Esophagus (tissue), 2 donors: Measurements from ENCODE around the gene FLYWCH2. TPM values are rescaled to one million over a fixed set of nuclear protein-coding genes. Genes with fewer than 3 reads are reported as not detected.

Source experiments
- H3K27ac ChIP-seq, 2 donors: one replicate each; pipeline ENCODE4 v1.5.1; 2013; ENCODE audit warnings: low read depth in 2 of 2, mild to moderate bottlenecking in 2 of 2, inconsistent platforms in 1 of 2, low read length in 1 of 2, moderate library complexity in 1 of 2
- H3K27me3 ChIP-seq, 2 donors: one replicate each; pipeline ENCODE4 v1.6.1; 2013; ENCODE audit warnings: low read length in 2 of 2, control low read depth in 1 of 2, mild to moderate bottlenecking in 1 of 2; ENCODE audit not compliant: insufficient read depth in 2 of 2, control insufficient read depth in 1 of 2
- H3K36me3 ChIP-seq, 2 donors: one replicate each; pipeline ENCODE4 v1.6.1; 2013; ENCODE audit warnings: low read length in 1 of 2; ENCODE audit not compliant: control insufficient read depth in 2 of 2, insufficient read depth in 2 of 2
- H3K4me1 ChIP-seq, 2 donors: one replicate each; pipeline ENCODE4 v1.6.1; 2013; ENCODE audit warnings: low read length in 1 of 2; ENCODE audit not compliant: control insufficient read depth in 2 of 2, insufficient read depth in 2 of 2
- H3K4me3 ChIP-seq, 2 donors: one replicate each; pipeline ENCODE4 v1.5.1; 2013; ENCODE audit warnings: low read length in 2 of 2, mild to moderate bottlenecking in 2 of 2, low read depth in 1 of 2, moderate library complexity in 1 of 2
- H3K9me3 ChIP-seq, 2 donors: one replicate each; pipeline ENCODE4 v1.6.1; 2013; ENCODE audit warnings: mild to moderate bottlenecking in 2 of 2, low read depth in 1 of 2, low read length in 1 of 2, moderate library complexity in 1 of 2; ENCODE audit not compliant: control insufficient read depth in 2 of 2, insufficient read depth in 1 of 2
- WGBS, 2 donors: extraction: QIAGEN DNeasy Blood & Tissue Kit; methylation state at CpG; one replicate each; pipeline ENCODE4 v1.1.7; 2013; 5-methylcytosine and 5-hydroxymethylcytosine counted together
- polyA plus RNA-seq, 2 donors: library from polyadenylated mRNA; stranded (reverse); fragments of 200-250 nt; gene quantifications; one replicate each; pipeline ENCODE4 v1.2.3, GENCODE V29; 2013
- donor health status: healthy with polysubstance abuse.
- donor health status: Bipolar disorder and iron deficiency.

FLYWCH2 gene
- polyA plus RNA-seq, 2 donors: 23.9 to 30.9 TPM

DNA sequence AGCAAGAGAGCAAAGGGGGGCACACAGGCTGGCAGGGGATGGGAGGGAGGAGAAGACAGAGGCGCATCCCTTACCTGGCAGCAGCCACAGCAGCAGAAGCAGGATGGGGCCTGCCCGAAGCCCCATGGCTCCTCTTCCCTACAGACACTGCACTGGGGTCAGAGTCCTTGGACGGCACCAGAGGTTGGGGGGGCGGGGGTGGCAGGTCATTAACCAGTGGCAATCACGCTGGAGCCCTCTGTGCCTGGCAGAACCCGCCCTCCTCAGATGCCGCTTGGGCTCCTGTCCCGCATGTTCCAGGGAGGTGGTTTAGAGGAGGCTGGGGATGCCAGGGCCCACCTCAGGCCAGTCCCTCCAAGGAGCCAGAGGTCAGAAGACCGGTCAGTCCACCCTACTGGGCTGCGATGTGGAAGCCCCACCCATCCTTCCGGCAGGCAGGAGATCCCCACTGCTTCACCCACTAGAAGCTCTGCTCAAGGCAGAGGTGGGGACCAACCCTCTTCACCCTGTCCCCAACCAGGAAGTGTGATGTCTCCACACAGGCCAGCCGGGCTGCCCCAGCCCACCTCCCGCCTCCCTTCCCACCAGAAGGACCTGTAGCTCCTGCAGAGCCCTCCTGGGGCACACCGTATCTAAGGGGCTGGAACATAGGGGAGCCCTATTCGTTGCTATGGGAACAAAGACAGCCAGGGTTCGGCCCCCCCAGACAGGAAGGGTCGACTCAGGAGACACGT lies 41.2 kb upstream of the FLYWCH2 start:
- no peaks in the 10 kb centered on the region for H3K27me3 ChIP-seq
- no peaks in the 10 kb centered on the region for H3K9me3 ChIP-seq
- H3K4me3 ChIP-seq: no peak overlapping the region
- 74 to 78% methylated on average over 17 to 18 of the region's 18 CpGs for WGBS, 2 donors
- peaks cover 3 to 6% of the 10 kb centered on the region in 2 donors for H3K4me1 ChIP-seq
- peak overlapping the region in 1 of 2 donors; percentile 2 for H3K27ac ChIP-seq
- no peaks in the 10 kb centered on the region for H3K36me3 ChIP-seq

DNA sequence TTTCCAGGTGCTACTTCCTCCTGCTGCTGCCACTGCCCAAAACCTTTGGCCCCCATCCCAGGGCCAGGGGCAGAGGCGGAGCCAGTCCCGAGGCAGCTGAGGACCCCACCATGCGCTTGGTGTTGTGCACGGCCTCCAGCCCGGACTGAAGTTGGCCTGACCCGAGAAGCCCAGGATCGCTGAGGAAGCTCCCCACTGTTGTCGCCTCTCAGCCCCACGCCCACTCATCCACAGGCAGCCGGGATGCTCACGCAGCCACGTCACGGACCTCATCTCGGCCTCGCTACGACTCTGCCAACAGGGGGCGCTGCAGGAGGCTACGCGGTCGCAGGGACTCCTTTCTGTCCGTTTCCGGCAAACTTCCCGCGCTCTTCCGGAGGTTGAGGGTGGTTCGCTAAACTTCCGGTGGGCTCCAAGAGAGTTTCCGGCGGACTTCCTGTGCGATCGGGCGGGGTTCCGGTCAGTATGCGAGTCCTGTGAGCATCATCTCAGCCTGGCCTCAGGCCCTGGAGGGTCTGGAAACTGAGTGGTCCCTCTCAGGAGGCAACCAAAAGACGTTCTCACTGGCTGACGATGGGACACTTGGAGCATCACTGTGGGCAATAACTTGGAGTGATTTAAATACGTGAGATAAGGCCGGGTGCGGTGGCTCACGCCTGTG lies 40.5 kb upstream of the FLYWCH2 start:
- peak overlapping the region in 1 of 2 donors; percentile 3 for H3K27ac ChIP-seq
- peaks cover 3 to 6% of the 10 kb centered on the region in 2 donors for H3K4me1 ChIP-seq
- H3K36me3 ChIP-seq: no peaks in the 10 kb centered on the region
- WGBS, 2 donors: 38 to 49% methylated on average over 40 of the region's 40 CpGs
- no peaks in the 10 kb centered on the region for H3K27me3 ChIP-seq
- H3K4me3 ChIP-seq: peak overlapping the region in 1 of 2 donors; percentile 6
- no peaks in the 10 kb centered on the region for H3K9me3 ChIP-seq

DNA sequence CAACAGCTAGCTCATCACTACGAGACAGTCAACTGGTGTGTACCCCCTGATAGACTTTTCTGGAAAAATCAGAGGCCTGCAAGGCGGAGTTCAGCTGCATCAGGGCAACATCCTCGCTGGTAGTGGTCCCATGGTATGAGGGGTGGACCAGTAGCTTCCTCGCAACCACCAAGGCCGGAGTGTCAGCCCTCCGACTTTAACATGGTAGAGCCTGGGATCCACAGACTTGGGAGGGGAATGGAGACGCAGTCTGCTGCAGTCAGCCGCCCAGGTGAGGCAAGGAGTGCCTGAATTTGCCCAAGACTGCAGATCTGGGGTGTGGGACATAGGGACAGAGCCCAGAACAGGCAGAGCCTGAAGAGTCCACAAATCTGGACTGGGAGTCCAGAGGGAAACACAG lies 39.5 kb upstream of the FLYWCH2 start:
- no peaks in the 10 kb centered on the region for H3K9me3 ChIP-seq
- H3K4me1 ChIP-seq: peaks cover 3 to 6% of the 10 kb centered on the region in 2 donors
- H3K27ac ChIP-seq: no peak overlapping the region
- no peaks in the 10 kb centered on the region for H3K36me3 ChIP-seq
- 85 to 86% methylated on average over 8 of the region's 8 CpGs for WGBS, 2 donors
- no peaks in the 10 kb centered on the region for H3K27me3 ChIP-seq
- no peak overlapping the region for H3K4me3 ChIP-seq

DNA sequence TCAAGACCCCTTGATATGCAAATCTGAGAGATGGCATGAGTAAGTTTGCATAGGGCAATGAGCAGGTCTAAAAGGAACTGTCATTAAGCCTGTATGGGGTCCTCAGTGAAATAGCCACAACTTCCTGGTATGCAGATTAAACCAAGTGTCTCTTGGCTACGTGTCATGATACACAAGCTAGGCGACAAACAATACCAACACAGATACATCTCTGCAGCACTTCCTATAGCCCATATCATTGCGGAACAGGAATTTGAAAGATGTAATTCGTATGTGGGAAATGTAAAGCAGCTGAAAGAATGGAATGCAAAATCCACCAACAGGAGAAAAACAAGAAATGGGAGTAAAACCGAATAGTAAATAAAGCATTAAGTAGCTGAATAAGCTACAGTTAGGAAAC lies 37.9 kb upstream of the FLYWCH2 start:
- H3K27ac ChIP-seq: no peak overlapping the region
- peaks cover 3 to 6% of the 10 kb centered on the region in 2 donors for H3K4me1 ChIP-seq
- no peaks in the 10 kb centered on the region for H3K27me3 ChIP-seq
- WGBS, 2 donors: 76 to 78% methylated on average over 5 of the region's 5 CpGs
- H3K9me3 ChIP-seq: no peaks in the 10 kb centered on the region
- H3K4me3 ChIP-seq: no peak overlapping the region
- H3K36me3 ChIP-seq: no peaks in the 10 kb centered on the region

DNA sequence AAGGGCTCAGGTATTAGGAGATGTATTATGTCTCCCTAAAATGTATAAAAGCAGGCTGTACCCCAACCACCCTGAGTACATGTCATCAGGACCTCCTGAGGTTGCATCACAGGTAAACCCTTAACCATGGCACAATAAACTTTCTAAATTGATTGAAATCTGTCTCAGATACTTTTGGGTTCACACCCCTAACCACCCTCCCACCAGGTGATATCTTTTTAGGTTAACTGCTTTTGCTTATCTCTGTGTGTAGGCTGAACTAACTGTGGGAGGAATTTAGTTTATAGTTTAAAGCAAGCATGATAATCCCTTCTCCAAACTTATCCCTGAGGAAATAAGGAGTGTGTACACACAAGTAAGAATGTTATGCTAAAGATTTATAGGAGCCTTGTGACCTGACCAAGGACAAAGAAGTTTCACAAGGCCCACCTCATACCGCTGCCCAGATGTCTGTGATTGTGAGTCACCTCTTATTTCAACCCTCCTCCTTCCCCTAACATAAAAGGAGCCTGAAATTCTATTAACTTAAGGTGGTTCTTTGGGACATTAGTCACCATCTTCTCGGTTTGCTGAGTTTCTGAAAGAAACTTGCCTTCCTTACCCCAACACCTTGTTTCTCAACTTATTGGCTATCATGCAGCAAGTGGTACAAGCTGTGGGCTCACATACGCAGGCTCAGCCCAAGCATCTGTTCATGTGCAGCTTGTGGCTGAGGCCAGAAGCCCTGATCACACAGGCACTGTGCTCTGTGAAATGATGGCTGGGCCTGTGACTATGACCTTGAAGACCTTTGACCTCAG lies 36.3 kb upstream of the FLYWCH2 start:
- H3K27me3 ChIP-seq: no peaks in the 10 kb centered on the region
- H3K4me1 ChIP-seq: peaks cover 0 to 9% of the 10 kb centered on the region in 2 donors
- 39 to 40% methylated on average over 3 of the region's 3 CpGs for WGBS, 2 donors
- peak overlapping the region in 1 of 2 donors; percentile 51 for H3K27ac ChIP-seq
- H3K36me3 ChIP-seq: no peaks in the 10 kb centered on the region
- no peaks in the 10 kb centered on the region for H3K9me3 ChIP-seq
- no peak overlapping the region for H3K4me3 ChIP-seq

DNA sequence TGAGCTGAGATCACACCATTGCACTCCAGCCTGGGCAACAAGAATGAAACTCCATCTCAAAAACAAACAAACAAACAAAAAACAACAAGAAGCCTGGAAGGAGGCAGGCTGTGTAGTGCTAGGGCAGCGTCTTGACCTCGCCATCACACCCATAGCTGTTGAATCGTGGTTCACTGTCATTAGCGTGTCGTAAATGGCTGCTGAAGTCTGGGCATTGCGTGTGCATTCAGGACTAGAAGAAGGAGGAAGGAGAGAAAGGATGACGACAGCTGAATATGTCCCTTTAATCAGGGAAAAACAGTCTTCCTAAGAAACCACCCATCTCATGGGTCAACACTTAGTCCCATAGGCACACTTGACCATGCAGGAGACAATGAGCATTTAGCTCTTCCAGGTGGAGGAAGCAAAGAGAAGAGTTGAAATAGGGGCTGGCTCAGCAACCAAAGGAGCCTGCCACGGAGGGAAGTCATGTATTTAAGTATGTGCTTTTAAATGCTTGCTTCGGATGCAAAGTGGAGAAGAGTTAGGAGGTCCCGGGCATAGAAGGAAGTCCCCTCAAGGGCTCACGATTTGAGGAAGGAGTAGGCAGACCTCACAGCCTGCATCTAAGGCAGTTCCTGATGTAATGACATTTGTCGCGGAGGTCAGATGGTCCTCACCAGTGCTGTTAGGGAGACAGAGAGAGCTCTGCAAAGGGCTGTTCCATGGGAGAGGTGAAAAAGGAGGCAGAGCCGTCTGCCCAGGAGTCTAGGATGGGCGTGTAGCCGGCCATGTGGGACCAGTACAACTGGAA lies 33.9 kb upstream of the FLYWCH2 start:
- H3K9me3 ChIP-seq: peaks cover 0 to 2% of the 10 kb centered on the region in 2 donors
- no peak overlapping the region for H3K27ac ChIP-seq
- 81 to 83% methylated on average over 16 of the region's 16 CpGs for WGBS, 2 donors
- peaks cover 0 to 7% of the 10 kb centered on the region in 2 donors for H3K4me1 ChIP-seq
- peaks cover 0 to 11% of the 10 kb centered on the region in 2 donors for H3K36me3 ChIP-seq
- no peaks in the 10 kb centered on the region for H3K27me3 ChIP-seq
- H3K4me3 ChIP-seq: no peak overlapping the region

DNA sequence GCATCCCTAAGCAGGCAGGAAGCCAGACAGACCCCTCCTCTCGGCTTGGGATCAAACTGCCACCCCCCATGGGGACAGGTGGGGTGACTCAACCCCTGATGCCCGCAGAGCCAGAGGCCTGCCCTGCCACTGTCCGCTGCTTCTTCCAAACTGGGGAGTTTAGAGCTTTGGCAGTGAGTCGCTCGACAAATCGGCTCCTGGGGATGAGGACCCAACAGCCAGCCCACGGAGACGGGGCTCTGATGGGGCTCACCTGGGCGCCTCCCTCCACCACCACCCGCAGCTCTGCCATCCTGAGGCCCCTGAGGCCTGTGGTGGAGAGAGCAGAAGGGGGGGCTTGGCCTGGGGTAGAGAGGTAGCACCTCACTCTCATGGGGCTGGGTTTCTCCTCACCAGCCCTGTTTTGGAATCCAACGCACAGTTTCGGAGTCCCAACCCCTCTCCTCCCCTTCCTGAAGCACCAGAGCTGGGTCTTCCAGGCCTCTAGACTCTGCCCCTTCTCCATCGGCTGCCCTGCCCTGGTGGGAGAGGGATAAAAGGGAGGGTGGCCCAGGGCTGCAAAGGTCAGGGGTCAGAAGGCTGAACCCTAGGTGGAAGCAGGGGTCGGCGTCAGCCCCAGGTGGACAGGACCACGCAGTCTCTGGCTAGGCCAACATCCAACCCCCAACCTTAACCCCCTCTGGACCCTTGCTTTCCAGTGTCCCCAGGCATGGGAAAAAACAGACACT lies 30.8 kb upstream of the FLYWCH2 start:
- Histone ChIP-seq H3K27ac (peak overlapping the region in 1 of 2 donors; percentile 13), H3K4me1 (peaks cover 0 to 13% of the 10 kb centered on the region in 2 donors), H3K27me3 (no peaks in the 10 kb centered on the region), H3K4me3 (no peak overlapping the region), H3K9me3 (peaks cover 0 to 2% of the 10 kb centered on the region in 2 donors), H3K36me3 (peaks cover 0 to 16% of the 10 kb centered on the region in 2 donors)
- WGBS, 2 donors: 91 to 94% methylated on average over 16 of the region's 16 CpGs

DNA sequence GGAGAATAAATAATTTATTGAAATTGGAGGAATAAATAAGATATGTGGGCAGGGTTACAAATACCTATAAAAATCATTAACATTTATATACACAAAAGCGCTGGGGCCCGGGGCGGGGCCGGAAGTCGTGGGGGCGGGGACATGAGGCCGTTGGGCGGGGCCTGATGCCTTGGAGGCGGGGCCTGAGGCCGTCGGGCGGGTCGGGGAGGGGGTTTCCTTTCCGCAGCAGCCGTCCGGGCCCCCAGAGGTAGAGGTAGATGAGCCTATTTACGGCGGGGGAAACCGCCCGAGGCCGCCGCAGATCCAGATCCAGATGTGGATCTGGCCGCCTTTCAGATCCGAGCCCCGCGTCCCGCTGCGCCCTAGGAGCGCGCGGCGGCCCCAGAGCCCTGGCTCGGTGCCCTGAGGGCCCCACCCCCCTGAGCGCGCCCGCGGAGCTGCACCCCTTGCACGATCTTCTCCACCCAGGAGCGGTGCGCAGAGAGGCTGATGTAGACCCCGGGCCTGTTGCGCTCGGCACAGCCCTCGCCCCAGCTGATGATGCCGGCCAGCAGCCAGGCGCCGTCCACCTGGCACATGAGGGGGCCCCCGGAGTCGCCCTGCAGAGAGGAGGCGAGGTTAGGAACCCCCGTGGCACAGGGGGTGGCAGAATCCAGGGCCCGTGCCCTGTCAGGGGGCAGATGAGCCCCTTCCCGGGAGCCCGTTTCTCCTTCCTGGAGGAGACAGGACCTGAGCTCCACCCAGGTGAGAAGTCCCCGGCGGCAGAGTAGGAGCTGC lies 30.1 kb upstream of the FLYWCH2 start:
- Histone ChIP-seq H3K9me3 (peaks cover 0 to 2% of the 10 kb centered on the region in 2 donors), H3K4me3 (no peak overlapping the region), H3K36me3 (peaks cover 0 to 16% of the 10 kb centered on the region in 2 donors), H3K4me1 (peaks cover 0 to 19% of the 10 kb centered on the region in 2 donors), H3K27me3 (no peaks in the 10 kb centered on the region), H3K27ac (no peak overlapping the region)
- 65 to 69% methylated on average over 49 to 56 of the region's 56 CpGs for WGBS, 2 donors
